SIG-M5 treated with dmso at 0.1 percent for 504 hours (cell line): ENCODE measurements around the gene SLC27A4.

Source experiments
- DNase-seq: peaks from one replicate; lab custom pipeline; 2025; ENCODE audit not compliant: unreplicated experiment; lab: John Stamatoyannopoulos, UW

SLC27A4 gene

DNA sequence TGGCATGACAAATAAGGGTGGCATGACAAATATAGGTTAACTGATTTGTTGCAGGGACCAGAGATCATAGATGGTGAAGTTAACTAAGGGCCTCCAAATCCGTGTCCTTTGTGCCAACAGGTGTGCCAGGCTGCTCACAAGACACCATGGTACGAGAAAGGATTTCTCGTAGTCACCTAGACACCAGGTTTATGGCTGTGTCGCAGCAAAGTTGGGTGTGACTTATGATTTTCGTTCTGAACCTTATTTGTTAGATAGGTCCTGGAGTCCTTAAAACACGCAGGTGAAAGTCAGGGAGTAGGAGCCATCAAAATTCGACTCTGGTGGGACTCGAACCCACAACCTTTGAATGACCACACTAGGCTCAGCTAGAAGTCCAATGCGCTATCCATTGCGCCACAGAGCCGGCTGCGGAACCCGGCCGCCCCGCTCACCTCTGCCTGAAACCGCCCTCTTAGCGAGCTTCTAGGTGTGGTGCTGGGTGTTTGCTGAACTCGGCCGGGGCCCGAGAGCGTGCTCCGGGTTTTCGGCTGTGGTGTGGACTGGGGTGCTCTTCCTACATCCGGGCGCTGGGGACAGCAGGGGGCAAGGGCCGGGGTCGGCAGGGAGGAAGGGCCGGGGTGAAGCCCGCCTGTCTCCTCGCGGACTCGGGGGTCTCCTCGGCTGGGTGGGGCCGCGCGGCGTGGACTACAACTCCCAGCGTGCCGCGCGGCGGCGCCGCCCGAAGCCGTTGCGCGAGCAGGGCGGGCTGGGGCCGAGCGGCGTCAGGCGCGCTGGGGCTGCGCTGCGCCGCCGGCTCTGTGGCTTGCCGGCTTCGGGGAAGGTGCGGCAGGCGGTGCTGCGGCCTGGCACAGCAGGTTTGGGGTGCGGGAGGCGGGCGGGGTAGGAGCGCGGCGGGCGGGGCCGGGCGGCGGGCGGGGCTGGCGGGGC lies at the start of gene SLC27A4:
Gene SLC27A4, plus strand, starts transcription at position 767 of the 930 bp plus-strand sequence. CDS start 2,606 bp downstream, outside the sequence.
- peak; percentile 65 for DNase-seq

DNA sequence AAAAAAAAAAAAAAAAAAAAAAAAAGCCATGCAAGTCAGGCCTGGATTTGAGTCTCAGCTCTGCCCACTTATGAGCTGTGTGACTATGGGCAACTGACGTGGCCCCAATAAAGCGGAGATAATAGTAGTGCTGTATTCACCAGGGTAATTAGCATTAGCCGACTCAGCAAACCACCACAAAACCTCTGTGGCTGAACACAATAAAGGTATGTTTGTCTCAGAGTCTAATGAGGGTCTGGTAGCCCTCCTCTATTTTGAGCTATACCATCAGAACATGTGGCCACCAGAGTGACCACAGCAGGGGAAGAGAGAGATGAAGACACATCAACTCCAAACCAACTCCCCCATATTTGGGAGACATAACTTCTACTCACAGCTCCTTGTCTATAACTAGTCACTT lies 48.3 kb upstream of the SLC27A4 start:
- no peak for DNase-seq

DNA sequence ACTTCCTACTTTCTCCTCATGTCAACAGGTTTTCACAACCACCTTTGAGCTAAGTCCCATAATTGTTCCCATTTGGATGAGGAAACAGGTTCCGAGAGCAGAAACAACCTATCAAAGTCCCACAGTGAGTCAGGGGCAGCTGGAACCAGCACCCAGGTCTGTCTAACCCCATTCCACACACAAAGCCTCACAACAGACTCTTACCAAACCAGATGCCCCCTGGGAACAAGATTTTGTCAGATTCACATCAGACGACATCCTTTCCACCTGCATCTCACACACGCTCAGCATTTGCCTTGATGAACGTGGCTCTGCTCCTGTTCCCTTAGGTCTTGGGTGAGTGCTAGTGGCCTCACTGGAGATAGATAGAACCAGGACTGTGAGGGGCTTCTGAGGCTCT lies 47.2 kb upstream of the SLC27A4 start:
- DNase-seq, result no peak

DNA sequence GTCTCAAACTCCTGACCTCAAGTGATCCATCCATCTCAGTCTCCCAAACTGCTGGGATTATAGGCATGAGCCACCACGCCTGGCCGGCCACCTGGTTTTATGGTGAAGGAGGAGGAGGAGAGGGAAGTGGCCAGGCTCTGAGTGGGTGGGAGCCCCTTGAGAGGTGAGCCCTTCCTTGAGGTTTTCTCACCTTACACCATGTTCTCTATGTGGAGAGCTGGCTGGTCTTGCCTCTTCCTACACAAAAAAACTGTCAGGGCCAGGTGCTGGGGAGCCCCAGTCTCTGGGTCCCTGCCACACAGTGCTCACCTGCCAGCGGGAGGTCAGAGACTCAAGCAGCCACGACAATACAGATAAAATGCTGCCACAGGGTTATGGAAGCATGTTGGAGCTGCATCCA lies 46.2 kb upstream of the SLC27A4 start:
- DNase-seq, result no peak

DNA sequence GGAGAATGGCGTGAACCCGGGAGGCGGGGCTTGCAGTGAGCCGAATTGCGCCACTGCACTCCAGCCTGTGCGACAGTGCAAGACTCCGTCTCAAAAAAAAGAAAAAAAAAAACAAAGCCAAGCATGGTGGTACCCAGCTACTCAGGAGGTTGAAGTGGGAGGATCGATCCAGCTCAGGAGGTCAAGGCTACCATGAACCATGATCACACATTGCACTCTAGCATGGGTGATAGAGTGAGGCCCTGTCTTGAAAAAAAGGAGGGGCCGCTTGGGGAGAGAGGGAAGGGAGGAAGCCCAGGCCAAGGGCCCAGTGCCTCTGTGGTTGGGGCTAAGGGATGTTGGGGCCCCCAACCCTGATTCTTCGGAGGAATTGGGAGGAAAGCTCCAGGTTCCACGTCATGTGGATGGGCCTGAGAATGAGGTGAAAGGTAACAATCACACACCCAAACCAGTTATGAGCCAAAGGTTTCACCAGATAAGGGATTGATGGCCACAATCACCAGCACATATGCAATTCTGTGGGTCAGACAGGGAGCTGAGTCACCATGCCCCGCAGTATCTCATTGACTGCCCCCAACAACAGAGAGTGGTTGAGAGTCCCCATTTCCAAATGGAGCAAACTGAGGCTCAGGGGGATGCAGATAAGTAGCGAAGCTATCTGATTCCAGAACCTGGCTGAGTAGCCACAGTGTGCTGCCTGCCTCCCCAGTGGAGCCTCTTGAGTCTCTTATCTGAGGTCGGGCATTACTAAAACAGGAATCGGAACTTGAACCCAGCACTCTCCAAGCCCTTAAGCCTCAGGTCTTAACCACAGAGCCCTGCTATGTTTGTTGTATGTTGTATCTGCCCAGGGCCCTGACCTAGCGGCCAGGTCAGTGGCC lies 43.7 kb upstream of the SLC27A4 start:
- DNase-seq, result no peak

DNA sequence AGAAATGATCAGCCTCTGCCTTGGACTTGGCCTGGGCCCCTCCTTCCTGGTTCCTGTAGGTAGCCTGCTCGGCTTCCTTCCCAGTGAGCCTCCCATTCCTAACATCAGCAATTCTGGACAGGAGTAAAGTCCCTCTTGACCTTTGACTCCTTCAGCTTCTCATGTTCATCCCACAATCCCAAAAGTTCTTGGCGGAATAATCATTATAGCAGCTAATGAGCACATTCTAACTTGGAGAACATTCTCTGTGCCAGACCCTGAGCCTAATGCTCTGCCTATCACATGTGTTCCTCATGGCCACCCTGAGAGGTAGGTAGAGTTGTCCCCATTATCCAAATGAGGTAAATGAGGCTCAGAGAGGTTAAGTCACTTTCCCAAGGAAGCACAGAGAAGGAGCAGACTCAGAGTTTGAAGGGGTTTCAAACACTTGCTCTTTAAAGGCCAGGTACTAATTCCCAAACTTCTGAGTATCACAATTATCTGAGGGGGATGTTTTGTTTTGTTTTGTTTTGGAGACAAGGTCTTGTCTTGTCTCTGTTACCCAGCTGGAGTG lies 43.0 kb upstream of the SLC27A4 start:
- no peak for DNase-seq

DNA sequence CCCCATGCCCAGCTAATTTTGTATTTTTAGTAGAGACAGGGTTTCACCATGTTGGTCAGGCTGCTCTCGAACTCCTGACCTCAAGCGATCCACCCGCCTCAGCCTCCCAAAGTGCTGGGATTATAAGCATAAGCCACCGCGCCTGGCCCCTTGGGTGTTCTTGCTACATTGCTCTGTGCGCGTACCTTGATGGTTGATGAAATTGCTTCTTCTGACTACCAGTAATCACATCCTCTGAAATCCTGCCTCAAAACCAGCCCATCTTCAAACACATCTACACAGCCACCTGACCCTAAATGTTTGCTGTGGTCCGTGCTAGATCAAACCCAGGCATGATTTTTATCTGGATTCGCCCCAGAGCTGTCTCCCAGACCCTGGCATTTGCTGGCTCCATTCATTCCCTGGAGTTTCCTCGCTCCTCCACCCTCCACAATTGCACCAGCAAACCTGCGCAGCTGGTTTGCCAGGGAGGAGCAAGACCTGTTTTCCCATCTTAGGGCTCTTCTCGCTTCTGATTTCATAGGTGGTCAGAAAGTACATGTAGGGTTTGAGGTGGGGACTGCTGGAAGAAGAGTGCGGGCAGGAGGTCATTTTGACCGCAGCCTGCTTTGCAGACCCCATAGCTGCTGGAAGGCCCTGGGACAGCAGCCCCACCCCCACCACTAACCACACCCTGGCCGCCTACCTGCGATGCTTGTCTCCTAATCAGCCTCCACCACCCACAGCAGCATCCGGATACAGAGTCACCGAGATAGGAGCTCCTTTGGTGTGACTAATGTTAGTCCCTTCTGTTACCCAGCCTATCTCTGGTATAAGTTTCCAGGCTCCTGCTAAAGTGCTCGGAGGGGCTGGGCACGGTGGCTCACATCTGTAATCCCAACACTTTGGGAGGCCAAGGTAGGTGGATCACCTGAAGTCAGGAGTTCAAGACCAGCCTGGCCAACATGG lies 41.5 kb upstream of the SLC27A4 start:
- peak; percentile 36 for DNase-seq

DNA sequence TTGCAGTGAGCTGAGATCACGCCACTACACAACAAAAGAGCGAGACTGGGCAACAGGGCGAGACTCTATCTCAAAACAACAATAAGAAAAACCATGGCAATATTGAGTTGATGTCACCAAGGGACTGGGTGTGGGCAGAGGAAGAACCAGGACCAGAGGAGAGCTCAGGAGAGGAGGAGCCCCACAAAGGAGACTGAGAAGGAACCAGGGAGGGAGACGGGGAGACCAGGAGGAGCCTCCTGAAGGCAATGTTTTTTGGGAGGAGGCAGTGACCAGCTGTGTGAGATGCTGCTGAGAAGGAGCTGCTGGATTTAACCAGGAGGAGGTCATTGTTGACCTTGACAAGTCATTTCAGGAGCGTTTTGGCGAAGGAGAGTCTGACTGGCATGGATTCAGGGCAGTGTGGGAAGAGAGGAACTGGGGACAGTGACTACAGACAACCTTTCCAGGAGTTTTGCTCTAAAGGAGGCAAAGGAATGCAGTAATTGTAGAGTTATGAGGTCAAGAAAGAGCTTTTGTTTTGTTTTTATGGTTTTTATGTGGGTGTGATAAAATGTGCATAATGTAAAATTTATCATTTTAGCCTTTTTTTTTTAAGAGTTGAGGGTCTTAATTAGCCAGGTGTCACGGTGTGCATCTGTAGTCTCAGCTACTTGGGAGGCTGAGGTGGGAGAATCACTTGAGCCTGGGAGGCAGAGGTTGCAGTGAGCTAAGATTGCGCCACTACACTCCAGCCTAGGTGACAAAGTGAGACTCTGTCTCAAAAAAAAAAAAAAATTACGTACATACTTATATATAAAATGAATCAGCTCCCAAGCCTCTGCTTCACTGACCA lies 36.0 kb upstream of the SLC27A4 start:
- DNase-seq, result no peak

DNA sequence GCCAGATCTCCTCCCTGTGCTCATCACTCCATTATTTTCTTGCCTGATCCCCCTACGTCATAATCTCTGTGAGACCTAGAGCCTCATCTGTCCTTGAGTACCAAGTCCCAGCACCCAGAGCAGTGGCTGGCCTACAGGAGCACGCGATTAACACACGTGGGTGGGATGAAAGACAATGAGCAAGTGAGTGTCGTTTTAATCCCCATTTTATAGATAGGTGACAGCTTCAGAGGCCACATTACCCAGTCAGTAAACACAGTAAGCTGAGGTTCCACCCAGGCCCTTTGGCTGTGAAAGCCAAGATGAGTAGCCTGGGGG lies 35.4 kb upstream of the SLC27A4 start:
- no peak for DNase-seq

DNA sequence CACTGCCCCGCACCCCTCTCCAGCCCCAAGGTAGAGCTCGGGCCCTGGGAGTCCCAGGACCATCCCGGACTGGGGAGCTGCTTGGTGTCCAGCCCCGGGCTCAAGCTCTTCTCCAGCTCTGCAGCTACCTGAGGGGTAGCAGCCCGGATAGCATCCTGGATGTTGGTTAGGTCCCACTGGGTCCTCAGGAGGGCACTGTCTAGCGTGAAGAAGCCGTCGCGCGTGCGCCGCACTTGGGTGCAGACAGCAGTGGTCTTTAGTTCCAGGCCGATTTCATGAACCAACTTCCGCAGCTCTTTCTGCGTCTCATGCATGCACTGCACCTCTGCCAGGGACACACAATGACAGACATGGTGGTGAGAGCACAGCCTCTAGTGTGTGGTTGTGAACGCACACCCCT lies 30.8 kb upstream of the SLC27A4 start:
- no peak for DNase-seq

DNA sequence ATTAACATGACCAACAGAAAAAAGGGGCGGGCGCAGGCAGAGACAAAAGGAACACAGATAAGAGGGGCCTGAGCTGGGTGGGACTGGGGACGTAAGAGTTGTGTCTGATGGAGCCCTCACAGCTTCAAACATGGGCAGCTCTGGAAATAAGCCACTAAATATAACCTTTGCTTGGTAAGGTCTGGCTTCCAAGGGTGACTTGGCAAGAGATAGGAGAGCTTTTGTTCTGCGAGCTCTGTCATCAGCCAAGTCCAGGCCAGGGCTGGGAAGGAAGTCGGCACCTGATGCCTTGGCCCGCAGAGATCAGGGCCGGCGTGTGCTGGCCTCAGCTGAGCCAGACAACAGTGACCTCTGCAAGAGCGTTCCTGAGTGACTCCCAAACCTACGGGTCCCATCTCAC lies 29.9 kb upstream of the SLC27A4 start:
- DNase-seq, result no peak

DNA sequence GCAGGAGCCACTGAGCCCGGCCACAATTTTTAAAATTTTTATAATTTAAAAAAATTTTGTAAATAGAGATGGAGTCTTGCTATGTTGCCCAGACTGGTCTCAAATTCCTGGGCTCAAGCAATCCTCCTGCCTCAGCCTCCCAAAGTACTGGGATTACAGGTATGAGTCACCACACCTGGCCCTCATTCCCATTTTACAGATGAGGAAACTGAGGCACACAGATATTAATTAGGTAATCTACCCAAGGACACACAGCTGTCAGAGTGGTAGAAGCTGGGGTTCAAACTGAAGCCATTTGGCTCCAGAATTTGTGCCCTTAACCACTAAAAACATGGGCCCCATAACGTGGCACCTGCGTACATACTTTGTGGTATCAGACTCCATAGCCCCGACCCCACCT lies 25.6 kb upstream of the SLC27A4 start:
- DNase-seq, result no peak

DNA sequence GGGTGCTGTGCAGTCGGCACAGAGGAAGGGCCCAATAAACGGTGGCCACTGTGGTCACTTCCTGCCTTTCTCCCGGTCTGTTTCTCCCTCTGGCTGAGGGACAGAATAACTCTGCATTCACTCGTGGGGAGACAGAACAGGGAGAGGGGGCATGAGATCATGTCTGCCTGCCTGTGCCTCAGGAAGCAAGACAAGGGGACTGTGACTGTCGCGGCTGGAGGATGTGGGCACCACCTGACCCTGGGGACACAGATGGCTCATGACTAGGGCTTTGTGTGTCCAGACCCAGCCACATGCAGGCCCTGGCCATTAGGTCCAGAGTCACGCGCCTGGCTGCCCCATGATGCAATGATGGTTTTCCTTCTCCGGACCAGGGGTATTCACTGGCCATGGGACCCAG lies 23.9 kb upstream of the SLC27A4 start:
- DNase-seq, result no peak

DNA sequence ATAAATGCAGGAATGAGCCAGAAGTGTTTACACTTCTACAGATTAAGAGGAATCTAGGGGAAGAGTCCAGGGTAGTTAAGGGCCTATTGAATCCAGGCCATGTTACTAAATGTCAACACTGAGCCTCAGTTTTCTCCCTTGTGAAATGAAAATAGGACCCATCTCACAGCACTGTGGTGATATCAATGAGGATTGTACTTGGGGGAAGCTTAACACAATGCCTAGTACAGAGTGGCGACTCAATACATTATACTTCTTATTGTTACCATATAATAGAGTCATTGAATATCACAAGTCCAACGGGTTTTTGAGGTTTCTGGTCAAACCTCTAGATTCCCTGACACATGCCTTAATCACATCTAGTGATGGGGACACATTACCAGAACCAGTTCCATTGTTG lies 22.7 kb upstream of the SLC27A4 start:
- DNase-seq, result no peak

DNA sequence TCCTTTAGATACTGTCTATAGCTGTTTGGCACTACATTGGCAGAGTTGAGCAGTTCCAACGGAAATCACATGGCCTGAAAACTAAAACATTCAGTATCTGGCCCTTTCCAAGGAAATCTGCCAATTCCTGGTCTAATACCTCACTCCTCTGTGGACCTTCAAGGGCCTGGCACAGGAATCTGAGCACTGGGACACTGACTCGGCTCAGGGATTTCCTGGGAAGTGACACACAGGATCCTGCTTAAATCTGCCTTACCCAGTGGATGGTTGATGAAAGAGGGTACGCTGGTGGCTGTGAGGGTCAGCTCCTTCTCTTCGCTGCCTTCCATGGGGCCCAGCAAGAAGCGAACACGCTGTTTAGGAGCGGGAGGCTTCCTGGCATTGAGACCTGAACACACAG lies 19.0 kb upstream of the SLC27A4 start:
- DNase-seq, result no peak

DNA sequence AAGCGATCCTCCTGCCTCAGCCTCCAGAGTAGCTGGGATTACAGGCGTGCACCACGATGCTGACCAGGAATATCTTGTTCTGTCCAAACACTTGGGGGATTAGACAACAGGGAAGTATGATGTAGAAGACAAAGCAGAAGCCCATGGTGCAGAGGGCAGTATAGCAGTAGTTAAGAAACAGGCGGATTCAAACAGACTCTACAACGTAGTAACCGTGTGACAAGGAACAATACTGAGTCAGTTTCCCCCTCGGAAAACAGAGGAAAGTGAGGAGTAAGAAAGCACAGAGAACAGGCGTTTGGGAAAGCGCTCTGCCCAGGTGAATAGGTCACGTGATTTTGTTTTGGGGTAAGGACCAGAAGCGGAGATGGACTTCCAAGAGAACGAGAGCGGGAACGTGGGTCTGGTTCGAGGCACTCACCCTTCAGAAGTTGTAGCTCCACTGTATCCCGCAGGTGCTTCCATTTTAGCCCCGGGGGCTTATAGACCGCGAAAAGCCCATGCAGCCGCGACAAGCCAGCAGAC lies 18.4 kb upstream of the SLC27A4 start:
- DNase-seq, result no peak

DNA sequence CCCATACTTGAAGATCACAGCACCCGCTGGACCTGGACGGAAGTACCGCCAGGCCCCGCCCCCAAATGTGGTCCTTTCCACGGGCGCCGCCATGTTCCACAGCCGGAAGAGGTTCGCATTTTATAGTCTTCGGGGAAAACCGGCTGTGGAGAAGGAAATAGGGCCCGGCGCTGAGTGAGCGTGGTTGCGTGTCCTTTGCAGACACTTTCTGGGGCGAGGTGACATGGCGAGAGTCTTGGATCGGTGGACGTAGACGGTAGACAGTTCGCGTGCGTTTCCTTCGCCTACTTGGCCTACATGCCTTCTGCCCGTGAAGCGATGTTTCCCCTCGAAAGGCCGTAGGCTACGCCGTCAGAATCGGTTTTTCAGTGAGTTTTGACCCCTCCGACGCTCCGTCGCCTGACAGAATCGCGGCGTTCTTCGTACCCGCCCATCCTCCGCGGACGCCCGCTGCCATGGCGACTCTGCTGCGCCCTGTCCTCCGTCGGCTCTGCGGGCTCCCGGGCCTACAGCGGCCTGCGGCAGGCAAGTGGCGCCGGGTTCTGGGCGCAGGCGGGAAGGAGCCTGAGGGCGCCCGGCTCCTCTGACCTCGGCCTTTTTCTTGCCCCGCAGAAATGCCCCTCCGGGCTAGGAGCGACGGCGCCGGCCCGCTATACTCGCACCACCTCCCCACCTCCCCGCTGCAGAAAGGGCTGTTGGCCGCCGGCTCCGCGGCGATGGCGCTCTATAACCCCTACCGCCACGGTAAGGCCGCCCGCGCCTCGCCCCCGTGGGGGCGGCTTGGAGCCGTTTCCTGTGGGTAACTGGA lies 17.7 kb upstream of the SLC27A4 start, which contains the start of the genes COQ4 and TRUB2:
Gene COQ4, plus strand, starts transcription at position 436 of the 808 bp plus-strand sequence. Its CDS starts 20 bp downstream, at position 456.
Gene TRUB2, minus strand, starts transcription at position 44 of the 808 bp plus-strand sequence. Its CDS starts 39 bp downstream, at position 5.
- DNase-seq, result peak; percentile 96

DNA sequence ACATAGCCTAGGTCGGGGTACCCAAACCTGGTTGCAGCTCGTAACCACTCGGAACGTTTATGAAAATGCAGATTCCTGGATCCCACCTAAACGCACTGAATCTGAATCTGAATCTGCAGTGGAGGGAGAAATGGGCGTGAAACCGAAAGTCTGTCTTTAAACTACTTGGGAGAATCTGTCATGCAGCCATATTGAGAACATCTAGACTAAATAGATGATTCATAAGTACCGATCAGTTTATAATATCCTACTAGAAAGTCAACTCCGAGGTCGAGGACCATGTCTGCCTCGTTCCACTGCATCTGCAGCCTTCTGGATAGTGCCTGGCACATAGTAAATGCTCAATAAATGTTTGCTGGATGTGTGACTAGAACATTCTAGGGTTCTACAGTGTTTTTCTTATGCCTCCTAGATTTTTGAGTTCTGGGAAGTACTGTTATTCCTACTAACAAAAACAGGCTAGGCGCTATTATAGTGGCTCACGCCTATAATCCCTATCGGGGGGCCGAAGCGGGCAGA lies 17.1 kb upstream of the SLC27A4 start:
- DNase-seq, result peak; percentile 26
